Gastroesophageal sphincter (tissue), 4 donors: ENCODE results near the gene ERF. TPM values are rescaled to one million over a fixed set of nuclear protein-coding genes. Genes with fewer than 3 reads are reported as not detected.

Experiments
- ATAC-seq: fragments of 150-250 bp; one replicate; pipeline ENCODE4 v1.9.1; 2016; ENCODE audit warnings: mild to moderate bottlenecking, moderate library complexity
- H3K27ac ChIP-seq, 4 donors: fragments of 200-600 bp; sonication (generic) in 3 of 4; 1 replicate in 3 of 4; 2 replicates in 1 of 4; pipeline ENCODE4 v1.5.1; 2016 to 2019
- H3K27me3 ChIP-seq: fragments of 200-600 bp; sonication (generic); one replicate; pipeline ENCODE4 v1.5.1; 2019
- H3K36me3 ChIP-seq, 2 donors: fragments of 200-600 bp; sonication (generic); one replicate each; pipeline ENCODE4 v1.5.1; 2019; ENCODE audit warnings: control low read depth in 1 of 2
- H3K4me1 ChIP-seq, 3 donors: fragments of 200-600 bp; sonication (generic); 1 replicate in 2 of 3; 2 replicates in 1 of 3; pipeline ENCODE4 v1.5.1; 2016 to 2019; ENCODE audit warnings: control low read depth in 2 of 3
- H3K4me3 ChIP-seq, 2 donors: fragments of 200-600 bp; sonication (generic); one replicate each; pipeline ENCODE4 v1.5.1; 2019; ENCODE audit warnings: mild to moderate bottlenecking in 1 of 2, moderate library complexity in 1 of 2
- H3K9me3 ChIP-seq, 3 donors: fragments of 200-600 bp; sonication (generic); one replicate each; pipeline ENCODE4 v1.5.1; 2017 to 2019; ENCODE audit warnings: control low read depth in 2 of 3
- CTCF ChIP-seq, 4 experiments: fragments of 200-600 bp in 2 of 4; fragments of 450-650 bp in 2 of 4; sonication (generic) in 1 of 4; IDR thresholded peaks; one replicate each; pipeline ENCODE4 v1.5.1; 2017 to 2019; ENCODE audit warnings: antibody characterized with exemption in 4 of 4, mild to moderate bottlenecking in 2 of 4, moderate library complexity in 2 of 4
- EP300 ChIP-seq: sonication (generic); formaldehyde crosslinking; IDR thresholded peaks from one replicate; pipeline ENCODE4 v1.6.1; 2017; ENCODE audit warnings: antibody characterized with exemption, mild to moderate bottlenecking
- POLR2A ChIP-seq, 2 donors: fragments of 450-650 bp; IDR thresholded peaks; one replicate each; pipeline ENCODE4 v1.6.1; 2017; ENCODE audit warnings: antibody characterized with exemption in 2 of 2, mild to moderate bottlenecking in 2 of 2, moderate library complexity in 1 of 2
- POLR2AphosphoS5 ChIP-seq: sonication (generic); formaldehyde crosslinking; IDR thresholded peaks from one replicate; pipeline ENCODE4 v1.6.1; 2017; ENCODE audit warnings: antibody characterized with exemption
- WGBS, 2 donors: methylation state at CpG; one replicate each; pipeline ENCODE4 v1.1.5; 2018; ENCODE audit warnings: low coverage in 1 of 2; 5-methylcytosine and 5-hydroxymethylcytosine counted together
- total RNA-seq, 4 donors: library from RNA; depleted of rRNA; stranded (reverse); fragments of >200 nt; gene quantifications; one replicate each; pipeline ENCODE4 v1.1.0, GENCODE V29; 2016

Gene ERF
- total RNA-seq, 4 donors from 2014 or later: 28.4 to 46.4 (median 39.9) TPM

- no CpG with 5 or more reads among the region's 4 CpGs for WGBS, 2 donors
- no peak overlapping the region for H3K4me3 ChIP-seq
- no peak for ATAC-seq
- TF ChIP-seq CTCF (IDR thresholded peaks at IDR 0.05) (no peak), POLR2AphosphoS5 (no peak), POLR2A (IDR thresholded peaks at IDR 0.05) (no peak), EP300 (no peak)
- H3K27ac ChIP-seq: peak overlapping the region in 3 of 4 donors; percentile 97 to 99 (median 98)
- no peaks in the 10 kb centered on the region for H3K27me3 ChIP-seq
- peaks cover 0 to 98% (median 46%) of the 10 kb centered on the region in 3 donors for H3K4me1 ChIP-seq
- H3K36me3 ChIP-seq: peaks cover 0 to 40% of the 10 kb centered on the region in 2 donors
- H3K9me3 ChIP-seq: no peaks in the 10 kb centered on the region
Observed at GRCh38 chr19:42276821-42277220, 21.9 kb upstream of the ERF start.

DNA sequence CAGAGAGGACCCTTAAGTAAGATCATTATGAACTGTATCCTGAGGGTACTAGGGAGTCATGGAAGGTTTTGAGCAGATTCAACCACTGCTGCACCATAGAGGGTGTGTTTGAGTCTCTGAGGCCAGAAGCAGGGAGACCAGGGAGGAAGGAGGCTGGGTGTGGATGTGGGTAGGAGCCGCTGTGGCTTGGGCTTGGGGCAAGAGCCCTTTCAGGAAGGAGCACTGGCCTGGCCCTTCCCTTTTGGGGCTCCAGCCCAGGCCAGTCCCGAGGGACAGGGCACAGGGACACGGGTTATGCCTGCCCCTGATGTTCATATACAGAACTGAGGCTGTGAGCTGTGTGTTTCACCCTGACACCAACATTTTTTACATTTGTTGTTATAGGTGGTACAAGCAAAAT, 21.4 kb upstream of the ERF start:
- peak overlapping the region in 3 of 4 donors; percentile 97 to 99 (median 98) for H3K27ac ChIP-seq
- WGBS, 2 donors: 41 to 83% methylated on average over 1 to 3 of the region's 3 CpGs

DNA sequence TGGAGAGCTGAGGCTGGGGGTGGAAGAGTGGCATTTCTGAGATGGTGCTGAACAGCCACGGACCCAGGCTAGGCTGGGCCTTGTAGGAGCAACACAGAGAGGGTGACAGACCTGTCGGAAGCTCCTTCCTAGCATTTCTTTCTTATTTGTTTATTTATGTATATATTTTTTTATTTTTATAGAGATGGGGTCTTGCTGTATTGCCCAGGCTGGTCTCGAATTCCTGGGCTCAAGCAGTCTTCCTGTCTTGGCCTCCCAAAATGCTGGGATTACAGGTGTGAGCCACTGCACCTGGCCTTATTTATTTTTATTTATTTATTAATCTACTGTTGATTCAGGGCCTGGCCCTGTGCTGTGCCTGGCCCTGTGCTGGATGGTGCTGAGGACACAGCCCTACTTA, 20.6 kb upstream of the ERF start:
- Histone ChIP-seq H3K36me3 (peaks cover 0 to 46% of the 10 kb centered on the region in 2 donors), H3K27ac (peak overlapping the region in 3 of 4 donors; percentile 56 to 99 (median 98)), H3K27me3 (no peaks in the 10 kb centered on the region), H3K4me3 (no peak overlapping the region), H3K9me3 (no peaks in the 10 kb centered on the region), H3K4me1 (peaks cover 0 to 98% (median 48%) of the 10 kb centered on the region in 3 donors)
- 57 to 87% methylated on average over 1 to 3 of the region's 3 CpGs for WGBS, 2 donors
- no peak for ATAC-seq
- TF ChIP-seq POLR2A (IDR thresholded peaks at IDR 0.05) (no peak), EP300 (no peak), POLR2AphosphoS5 (no peak), CTCF (IDR thresholded peaks at IDR 0.05) (no peak)

More for the DNA sequence above, 21.4 kb upstream of the ERF start:
- TF ChIP-seq POLR2A (IDR thresholded peaks at IDR 0.05) (no peak), POLR2AphosphoS5 (no peak), EP300 (no peak), CTCF (IDR thresholded peaks at IDR 0.05) (no peak)
- H3K4me3 ChIP-seq: no peak overlapping the region
- no peaks in the 10 kb centered on the region for H3K9me3 ChIP-seq
- ATAC-seq: no peak
- H3K4me1 ChIP-seq: peaks cover 0 to 98% (median 44%) of the 10 kb centered on the region in 3 donors
- H3K27me3 ChIP-seq: no peaks in the 10 kb centered on the region
- peaks cover 0 to 46% of the 10 kb centered on the region in 2 donors for H3K36me3 ChIP-seq

DNA sequence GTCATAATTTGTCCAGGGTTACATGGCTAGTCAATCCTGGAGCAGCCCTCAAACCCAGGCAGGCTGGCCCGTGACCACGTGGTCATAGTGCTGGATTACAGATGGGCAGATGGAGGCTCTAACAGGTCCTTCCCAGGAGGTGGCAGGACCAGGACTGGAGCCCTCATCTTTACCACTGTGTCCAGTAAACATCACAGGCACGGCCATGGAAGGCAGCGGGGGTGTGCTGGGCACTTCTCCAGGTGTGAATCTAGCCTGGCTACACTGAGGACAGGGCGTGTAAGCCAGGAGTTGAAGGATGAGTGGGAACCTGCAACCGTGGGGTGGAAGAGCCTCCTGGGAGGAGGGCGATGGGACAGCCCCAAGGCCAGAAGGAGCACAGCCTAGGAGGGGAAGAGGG, 20.2 kb upstream of the ERF start:
- H3K4me3 ChIP-seq: no peak overlapping the region
- TF ChIP-seq POLR2AphosphoS5: no peak
- TF ChIP-seq POLR2A (IDR thresholded peaks at IDR 0.05): no peak
- TF ChIP-seq EP300: no peak
- no peak for TF ChIP-seq CTCF (IDR thresholded peaks at IDR 0.05)
- no peaks in the 10 kb centered on the region for H3K9me3 ChIP-seq
- H3K27ac ChIP-seq: peak overlapping the region in 3 of 4 donors; percentile 56 to 99 (median 98)
- 68% methylated on average over 4 of the region's 7 CpGs; no CpG with 5 or more reads in 1 of the 2 donors for WGBS, 2 donors
- peaks cover 0 to 100% (median 50%) of the 10 kb centered on the region in 3 donors for H3K4me1 ChIP-seq
- no peak for ATAC-seq
- H3K36me3 ChIP-seq: peaks cover 0 to 46% of the 10 kb centered on the region in 2 donors
- H3K27me3 ChIP-seq: no peaks in the 10 kb centered on the region

- TF ChIP-seq CTCF (IDR thresholded peaks at IDR 0.05): no peak
- no peak for TF ChIP-seq EP300
- no peak for TF ChIP-seq POLR2A (IDR thresholded peaks at IDR 0.05)
- no peak for TF ChIP-seq POLR2AphosphoS5
- ATAC-seq: no peak
- H3K27ac ChIP-seq: peak overlapping the region in 2 of 4 donors; percentile 98 to 99
- 100% methylated on average over 2 of the region's 22 CpGs; no CpG with 5 or more reads in 1 of the 2 donors for WGBS, 2 donors
- H3K27me3 ChIP-seq: no peaks in the 10 kb centered on the region
- no peak overlapping the region for H3K4me3 ChIP-seq
- H3K4me1 ChIP-seq: peaks cover 0 to 96% (median 50%) of the 10 kb centered on the region in 3 donors
- H3K36me3 ChIP-seq: peaks cover 0 to 46% of the 10 kb centered on the region in 2 donors
- no peaks in the 10 kb centered on the region for H3K9me3 ChIP-seq
Observed at GRCh38 chr19:42274065-42274682, 19.2 kb upstream of the ERF start.
